Esophagus squamous epithelium (tissue), 4 donors: Measurements from ENCODE around the gene PCP4.

Experiments used
- POLR2A ChIP-seq, 4 donors: fragments of 450-650 bp; IDR thresholded peaks; one replicate each; pipeline ENCODE4 v1.6.1; 2017; ENCODE audit warnings: antibody characterized with exemption in 4 of 4, mild to moderate bottlenecking in 4 of 4, moderate library complexity in 3 of 4
- TF ChIP-seq, protein P1 (sequence below), 6 experiments: fragments of 450-650 bp in 4 of 6; fragments of 200-600 bp in 2 of 6; sonication (generic) in 2 of 6; IDR thresholded peaks; one replicate each; pipeline ENCODE4 v1.5.1; 2016 to 2019; ENCODE audit warnings: antibody characterized with exemption in 6 of 6, mild to moderate bottlenecking in 4 of 6, moderate library complexity in 4 of 6

GRCh38 chr21:39837861-39838359, 29.3 kb upstream of the PCP4 start:
- TF ChIP-seq POLR2A (IDR thresholded peaks at IDR 0.05), result no peak
- TF ChIP-seq, protein P1, sequence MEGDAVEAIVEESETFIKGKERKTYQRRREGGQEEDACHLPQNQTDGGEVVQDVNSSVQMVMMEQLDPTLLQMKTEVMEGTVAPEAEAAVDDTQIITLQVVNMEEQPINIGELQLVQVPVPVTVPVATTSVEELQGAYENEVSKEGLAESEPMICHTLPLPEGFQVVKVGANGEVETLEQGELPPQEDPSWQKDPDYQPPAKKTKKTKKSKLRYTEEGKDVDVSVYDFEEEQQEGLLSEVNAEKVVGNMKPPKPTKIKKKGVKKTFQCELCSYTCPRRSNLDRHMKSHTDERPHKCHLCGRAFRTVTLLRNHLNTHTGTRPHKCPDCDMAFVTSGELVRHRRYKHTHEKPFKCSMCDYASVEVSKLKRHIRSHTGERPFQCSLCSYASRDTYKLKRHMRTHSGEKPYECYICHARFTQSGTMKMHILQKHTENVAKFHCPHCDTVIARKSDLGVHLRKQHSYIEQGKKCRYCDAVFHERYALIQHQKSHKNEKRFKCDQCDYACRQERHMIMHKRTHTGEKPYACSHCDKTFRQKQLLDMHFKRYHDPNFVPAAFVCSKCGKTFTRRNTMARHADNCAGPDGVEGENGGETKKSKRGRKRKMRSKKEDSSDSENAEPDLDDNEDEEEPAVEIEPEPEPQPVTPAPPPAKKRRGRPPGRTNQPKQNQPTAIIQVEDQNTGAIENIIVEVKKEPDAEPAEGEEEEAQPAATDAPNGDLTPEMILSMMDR (IDR thresholded peaks at IDR 0.05), result no peak
